K562 (cell line): Measurements from ENCODE around the gene CLASP2. TPM values are rescaled to one million over a fixed set of nuclear protein-coding genes. Genes with fewer than 3 reads are reported as not detected.

Source experiments
- ATF7 ChIP-seq: fragments of 450-650 bp; IDR thresholded peaks from 2 replicates; pipeline ENCODE4 v1.7.1; 2014; ENCODE audit warnings: mild to moderate bottlenecking, moderate library complexity
- CREB1 ChIP-seq, 2 experiments: sonication (generic) in 1 of 2; formaldehyde crosslinking in 1 of 2; IDR thresholded peaks; 2 replicates each; pipeline versions ENCODE4 v1.6.1 to v1.8.0; 2012 to 2022; ENCODE audit warnings: inconsistent platforms in 1 of 2, mild to moderate bottlenecking in 1 of 2, missing genetic modification reagents in 1 of 2, moderate library complexity in 1 of 2
- DIDO1 ChIP-seq: fragments of 450-650 bp; IDR thresholded peaks from 2 replicates; pipeline ENCODE4 v1.6.1; 2016; ENCODE audit warnings: low read depth, missing biosample characterization, missing genetic modification characterization
- E2F8 ChIP-seq: fragments of 450-650 bp; IDR thresholded peaks from 2 replicates; pipeline ENCODE4 v1.7.1; 2018; ENCODE audit warnings: mild to moderate bottlenecking, low read depth; ENCODE audit not compliant: partially characterized antibody
- ELF2 ChIP-seq: fragments of 250-450 bp; sonication (Bioruptor Pico); IDR thresholded peaks from 2 replicates; pipeline ENCODE4 v1.5.0; 2021; ENCODE audit warnings: mild to moderate bottlenecking
- FIP1L1 ChIP-seq: fragments of 200-400 bp; formaldehyde crosslinking; IDR thresholded peaks from 2 replicates; pipeline ENCODE4 v1.6.1; 2018; ENCODE audit warnings: mild to moderate bottlenecking, low read depth, low read length; ENCODE audit not compliant: poor library complexity, severe bottlenecking
- GATAD2B ChIP-seq: fragments of 450-650 bp; IDR thresholded peaks from 2 replicates; pipeline ENCODE4 v1.6.1; 2017; ENCODE audit warnings: mild to moderate bottlenecking, borderline replicate concordance
- JUN ChIP-seq, 2 experiments: sonication (generic) in 1 of 2; formaldehyde crosslinking in 1 of 2; IDR thresholded peaks; 2 replicates each; pipeline versions ENCODE4 v1.6.1 to v1.8.0; 2012 to 2022; ENCODE audit warnings: borderline replicate concordance in 2 of 2, mild to moderate bottlenecking in 2 of 2, improper control_type of control experiment in 1 of 2, low read depth in 1 of 2, low read length in 1 of 2, missing genetic modification reagents in 1 of 2
- MAZ ChIP-seq, 2 experiments: fragments of 450-650 bp in 1 of 2; sonication (generic) in 1 of 2; formaldehyde crosslinking; IDR thresholded peaks in 1 of 2; conservative IDR thresholded peaks in 1 of 2; 2 replicates each; pipeline versions ENCODE4 v1.4.0 to v1.5.0; 2020; ENCODE audit warnings: mild to moderate bottlenecking in 1 of 2, missing genetic modification reagents in 1 of 2
- MTA1 ChIP-seq: fragments of 450-650 bp; IDR thresholded peaks from 2 replicates; pipeline ENCODE4 v1.6.1; 2017; ENCODE audit warnings: borderline replicate concordance
- MTF1 ChIP-seq: fragments of 250-450 bp; sonication (Bioruptor Pico); IDR thresholded peaks from 2 replicates; pipeline ENCODE4 v1.9.0; 2021; ENCODE audit warnings: moderate library complexity, mild to moderate bottlenecking, inconsistent platforms, borderline replicate concordance
- MYC ChIP-seq, 2 experiments: fragments of 250-450 bp in 1 of 2; sonication (Bioruptor Pico) in 1 of 2; IDR thresholded peaks; 2 replicates each; pipeline versions ENCODE4 v1.5.1 to v1.6.1; 2012 to 2021; ENCODE audit warnings: low read depth in 2 of 2, borderline replicate concordance in 1 of 2, improper control_type of control experiment in 1 of 2, low read length in 1 of 2, mild to moderate bottlenecking in 1 of 2, moderate library complexity in 1 of 2
- NCOR1 ChIP-seq: fragments of 450-650 bp; IDR thresholded peaks from 2 replicates; pipeline ENCODE4 v1.6.1; 2016; ENCODE audit warnings: mild to moderate bottlenecking, moderate library complexity
- PHF20 ChIP-seq: fragments of 450-650 bp; IDR thresholded peaks from 2 replicates; pipeline ENCODE4 v1.6.1; 2018; ENCODE audit not compliant: partially characterized antibody
- PML ChIP-seq: IDR thresholded peaks from 2 replicates; pipeline ENCODE4 v1.6.1; 2012; ENCODE audit warnings: low read length, inconsistent platforms
- PREB ChIP-seq: sonication (generic); formaldehyde crosslinking; IDR thresholded peaks from 2 replicates; pipeline ENCODE4 v1.8.1; 2023; ENCODE audit warnings: mild to moderate bottlenecking, missing genetic modification reagents
- TBL1XR1 ChIP-seq, 2 experiments: IDR thresholded peaks; 2 replicates each; pipeline ENCODE4 v1.6.1; 2012; ENCODE audit warnings: improper control_type of control experiment in 2 of 2, low read length in 2 of 2, mild to moderate bottlenecking in 1 of 2
- TBP ChIP-seq: optimal IDR thresholded peaks from 2 replicates; pipeline ENCODE3; 2011; ENCODE audit warnings: low read depth, low read length, improper control_type of control experiment
- ZKSCAN1 ChIP-seq: fragments of 150-350 bp; IDR thresholded peaks from 2 replicates; pipeline ENCODE4 v1.6.1; 2016; ENCODE audit warnings: low read depth, low read length
- ZNF121 ChIP-seq: sonication (generic); formaldehyde crosslinking; conservative IDR thresholded peaks from 2 replicates; pipeline ENCODE4 v1.8.0; 2022; ENCODE audit warnings: missing genetic modification reagents
- polyA plus RNA-seq, 8 experiments: library from polyadenylated mRNA; depleted of rRNA in 4 of 8; stranded (reverse) in 5 of 8; unstranded in 3 of 8; fragments of >200 nt; fragmentation: Nextera tagmentation in 2 of 8; fragmentation: Illumina TruSeq in 1 of 8; extraction: Ambion mirVana in 2 of 8; extraction: Trizol in 1 of 8; gene quantifications; 2 replicates each; pipeline versions ENCODE4 v1.2.1 to v1.2.3, GENCODE V29; 2011 to 2014; ENCODE audit warnings: inconsistent platforms in 1 of 8, missing spikeins in 1 of 8
- total RNA-seq, 7 experiments: library from RNA; depleted of rRNA in 6 of 7; stranded (reverse); fragments of >200 nt in 6 of 7; fragmentation: Illumina TruSeq in 2 of 7; extraction: Trizol in 2 of 7; gene quantifications; 2 replicates each; pipeline versions ENCODE4 v1.2.1 to v1.2.3, GENCODE V29; 2011 to 2021; ENCODE audit warnings: low replicate concordance in 1 of 7
- TF ChIP-seq, protein P1 (sequence below): fragments of 200-800 bp; sonication (Bioruptor generic); IDR thresholded peaks from 2 replicates; pipeline ENCODE4 v1.6.1; 2017; ENCODE audit warnings: missing genetic modification characterization, missing compliant biosample characterization

The CLASP2 gene
- total and polyA plus RNA-seq, 9 of the 15 experiments (the other 6 are each of a cell fraction or from before 2014, with no cell fraction given) = 13.5 to 107 (median 71.8) TPM

DNA sequence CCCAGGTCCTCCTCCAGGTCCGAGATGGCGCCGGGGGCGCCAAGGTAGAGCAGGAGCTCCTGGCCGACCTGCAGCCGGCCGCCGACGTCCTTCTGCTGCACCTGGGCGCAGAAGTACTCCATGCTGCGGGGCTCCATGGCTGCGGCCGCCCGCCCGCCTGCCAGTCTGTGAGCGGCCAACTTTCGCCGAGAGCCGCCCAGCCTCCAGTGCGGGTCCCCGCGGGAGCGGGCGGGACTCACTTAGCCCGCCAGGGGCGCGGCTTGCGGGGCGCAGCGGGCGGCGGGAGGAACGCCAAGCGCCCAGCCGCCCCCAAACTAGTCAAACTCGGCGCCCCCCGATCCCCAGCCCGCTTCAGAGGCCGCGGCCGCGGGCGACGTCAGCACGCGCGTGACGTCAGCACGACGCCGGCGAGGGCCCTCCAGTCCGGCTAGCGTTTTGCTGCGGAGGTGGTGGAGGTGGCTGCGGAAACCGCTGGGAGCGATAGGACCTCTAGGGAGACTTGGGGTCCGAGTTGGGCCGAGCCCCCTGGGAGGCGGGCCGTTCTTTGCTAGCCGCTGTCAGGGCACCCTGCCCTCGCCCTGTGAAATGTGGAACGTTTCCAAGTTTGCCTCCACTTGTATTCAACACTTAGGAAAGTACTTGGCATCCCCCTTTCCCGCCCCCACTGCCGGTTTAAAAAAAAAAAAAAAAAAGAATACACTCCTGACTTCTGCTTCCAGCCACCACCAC is at the start of gene CLASP2 (continued):
- peak; percentile 57; the same call in 1 of the 2 replicates for TF ChIP-seq PREB (CRISPR knock-in tag)
- peak; percentile 66; the same call in 1 of the 2 replicates for TF ChIP-seq PML
- TF ChIP-seq JUN (IDR thresholded peaks at IDR 0.05; ENCODE audit: borderline replicate concordance, low read depth, low read length) = peak; percentile 52; the same call in 1 of the 2 replicates
- TF ChIP-seq JUN (CRISPR knock-in tag; IDR thresholded peaks at IDR 0.05; ENCODE audit: borderline replicate concordance) = no peak
- TF ChIP-seq PHF20 = peak; percentile 49
- peak; percentile 39; the same call in 1 of the 2 replicates for TF ChIP-seq MTA1
- TF ChIP-seq ZKSCAN1 = no peak; the same call in 1 of the 2 replicates
- no peak for TF ChIP-seq DIDO1 (tag)
- TF ChIP-seq, protein P1, sequence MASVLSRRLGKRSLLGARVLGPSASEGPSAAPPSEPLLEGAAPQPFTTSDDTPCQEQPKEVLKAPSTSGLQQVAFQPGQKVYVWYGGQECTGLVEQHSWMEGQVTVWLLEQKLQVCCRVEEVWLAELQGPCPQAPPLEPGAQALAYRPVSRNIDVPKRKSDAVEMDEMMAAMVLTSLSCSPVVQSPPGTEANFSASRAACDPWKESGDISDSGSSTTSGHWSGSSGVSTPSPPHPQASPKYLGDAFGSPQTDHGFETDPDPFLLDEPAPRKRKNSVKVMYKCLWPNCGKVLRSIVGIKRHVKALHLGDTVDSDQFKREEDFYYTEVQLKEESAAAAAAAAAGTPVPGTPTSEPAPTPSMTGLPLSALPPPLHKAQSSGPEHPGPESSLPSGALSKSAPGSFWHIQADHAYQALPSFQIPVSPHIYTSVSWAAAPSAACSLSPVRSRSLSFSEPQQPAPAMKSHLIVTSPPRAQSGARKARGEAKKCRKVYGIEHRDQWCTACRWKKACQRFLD = 0 out of 2 replicates have a peak, but pooled peaks have one; percentile 62
- TF ChIP-seq CREB1 (IDR thresholded peaks at IDR 0.05) = peak; percentile 97
- TF ChIP-seq CREB1 (CRISPR knock-in tag; IDR thresholded peaks at IDR 0.05) = peak; percentile 97
- TF ChIP-seq TBP = peak; percentile 73
- peak; percentile 70 to 93; a peak in 3 of 4 replicates for TF ChIP-seq MAZ (CRISPR knock-in tag; conservative IDR thresholded peaks at IDR 0.05 in 1 of 2, IDR thresholded peaks at IDR 0.05 in 1 of 2)
- peak in 1 of 2 experiments; percentile 77; a peak in 2 of 4 replicates for TF ChIP-seq TBL1XR1 (IDR thresholded peaks at IDR 0.05; ENCODE audit: low read length in 2 of 2)
- TF ChIP-seq FIP1L1 = peak; percentile 77
- no peak for TF ChIP-seq E2F8
- 0 out of 2 replicates have a peak, but pooled peaks have one; percentile 13 for TF ChIP-seq ELF2 (CRISPR knock-in tag)
- TF ChIP-seq GATAD2B = peak; percentile 85
- TF ChIP-seq MYC (IDR thresholded peaks at IDR 0.05; ENCODE audit: low read depth, low read length) = peak; percentile 49; the same call in 1 of the 2 replicates
- TF ChIP-seq MYC (CRISPR knock-in tag; IDR thresholded peaks at IDR 0.05; ENCODE audit: borderline replicate concordance, low read depth) = no peak
- no peak for TF ChIP-seq ZNF121 (CRISPR knock-in tag)
- TF ChIP-seq ATF7 = peak; percentile 94
- no peak for TF ChIP-seq MTF1 (CRISPR knock-in tag)
- TF ChIP-seq NCOR1 = peak; percentile 39; the same call in 1 of the 2 replicates
